Fibroblast of the aortic adventitia (primary cell): ENCODE results near the gene ABHD18. TPM values are rescaled to one million over a fixed set of nuclear protein-coding genes. Genes with fewer than 3 reads are reported as not detected.
"Not testable (repeated sequence)": the region's sequence is repeated elsewhere in the genome, so short reads cannot be mapped to it uniquely, and the experiment has no call there.

Source experiments
- DNase-seq: peaks from one replicate; pipeline ENCODE4 v3.0.0-alpha.2; 2010; ENCODE audit warnings: low read depth
- H3K4me3 ChIP-seq: 2 replicates; pipeline ENCODE4 v1.5.1; 2011; ENCODE audit warnings: low read depth, mild to moderate bottlenecking, control low read depth, low read length, moderate library complexity
- CTCF ChIP-seq: IDR thresholded peaks from 2 replicates; pipeline ENCODE4 v1.5.1; 2011; ENCODE audit warnings: mild to moderate bottlenecking, low read length, control low read depth, inconsistent platforms; ENCODE audit not compliant: insufficient read depth
- total RNA-seq: library from RNA; depleted of rRNA; stranded (reverse); fragments of >200 nt; gene quantifications from 2 replicates; pipeline ENCODE4 v1.2.3, GENCODE V29; 2012; ENCODE audit warnings: low replicate concordance

ABHD18 gene
- total RNA-seq, 1 donor: 6.0 TPM

- no peak for TF ChIP-seq CTCF
- no peak overlapping the region for H3K4me3 ChIP-seq
- no peak for DNase-seq
These were observed 74.4 kb downstream of the ABHD18 start for GRCh38 chr4:128039568-128039967.

GRCh38 chr4:128047019-128047418 is 81.8 kb downstream of the ABHD18 start:
- not testable (repeated sequence) for H3K4me3 ChIP-seq

GRCh38 chr4:128047514-128047913 is 82.3 kb downstream of the ABHD18 start:
- DNase-seq, H3K4me3 ChIP-seq: not testable (repeated sequence)

More at GRCh38 chr4:128047019-128047418, 81.8 kb downstream of the ABHD18 start:
- DNase-seq: not testable (repeated sequence)

- not testable (repeated sequence) for H3K4me3 ChIP-seq, DNase-seq
These were observed 86.0 kb downstream of the ABHD18 start for GRCh38 chr4:128051229-128051628.

- DNase-seq, H3K4me3 ChIP-seq: not testable (repeated sequence)
These were observed 89.7 kb downstream of the ABHD18 start for GRCh38 chr4:128054907-128055306.

- H3K4me3 ChIP-seq, DNase-seq: not testable (repeated sequence)
These were observed 90.4 kb downstream of the ABHD18 start for GRCh38 chr4:128055441-128056206.

- no peak for DNase-seq
- H3K4me3 ChIP-seq: no peak overlapping the region
- no peak for TF ChIP-seq CTCF
These were observed 91.2 kb downstream of the ABHD18 start for GRCh38 chr4:128056396-128056795.

- TF ChIP-seq CTCF: no peak
- H3K4me3 ChIP-seq: peak overlapping the region; percentile 85
- peak; percentile 13 for DNase-seq
These were observed 95.0 kb downstream of the ABHD18 start for GRCh38 chr4:128060121-128060698.

- no peak for TF ChIP-seq CTCF
- peak within 1 kb of the TSS; percentile 85 for H3K4me3 ChIP-seq
- peak; percentile 92 for DNase-seq
These were observed 95.7 kb downstream of the ABHD18 start, which contains the start of gene LARP1B for GRCh38 chr4:128060699-128061565. TSS of gene LARP1B (plus strand) at chr4:128061312. CDS start at chr4:128074952, 13,640 bp downstream.
